B cell (primary cell): ENCODE results near the gene PRKCH. TPM values are rescaled to one million over a fixed set of nuclear protein-coding genes. Genes with fewer than 3 reads are reported as not detected.
A peak's percentile ranks its signal among the peaks of the same experiment; 100 is the strongest.

Source experiments
- ATAC-seq: fragments of 200-7000 bp; cut with Tn5 transposase; one replicate; pipeline ENCODE4 v1.10.0; 2021; ENCODE audit warnings: low read depth, mild to moderate bottlenecking, moderate number of reproducible peaks, moderate library complexity
- CTCF ChIA-PET: fragments of 350-600 bp; sonication (Branson Sonifier 250); formaldehyde crosslinking; loops from one replicate; lab custom pipeline; 2021; ENCODE audit warnings: antibody characterized with exemption, inconsistent platforms; lab: Charles Lee
- POLR2A ChIA-PET: fragments of 350-600 bp; sonication (Branson Sonifier 250); formaldehyde crosslinking; loops from one replicate; lab custom pipeline; 2021; ENCODE audit warnings: antibody characterized with exemption; lab: Charles Lee
- DNase-seq: peaks from one replicate; pipeline ENCODE4 v3.0.0; 2013
- H2AFZ ChIP-seq: 2 replicates; pipeline ENCODE4 v1.6.1; 2012; ENCODE audit warnings: mild to moderate bottlenecking, low read depth, low read length; ENCODE audit not compliant: insufficient read depth, poor library complexity, severe bottlenecking
- H3K27ac ChIP-seq, 2 donors: 1 replicate in 1 of 2; 2 replicates in 1 of 2; pipeline ENCODE4 v1.5.1; 2012 to 2013; ENCODE audit warnings: low read length in 2 of 2, mild to moderate bottlenecking in 2 of 2, moderate library complexity in 1 of 2
- H3K27me3 ChIP-seq, 4 experiments: fragments of 200-600 bp in 1 of 4; sonication (generic) in 1 of 4; replicated peaks in 1 of 4; 1 replicate in 2 of 4; 2 replicates in 2 of 4; pipeline versions ENCODE4 v1.6.1 to v1.7.0; 2013 to 2016; ENCODE audit warnings: low read length in 3 of 4, mild to moderate bottlenecking in 2 of 4, mixed read lengths in 1 of 4, moderate library complexity in 1 of 4; ENCODE audit not compliant: insufficient read depth in 4 of 4, control insufficient read depth in 3 of 4; ENCODE audit errors: control extremely low read depth in 1 of 4
- H3K36me3 ChIP-seq, 2 experiments: replicated peaks in 1 of 2; 1 replicate in 1 of 2; 2 replicates in 1 of 2; pipeline versions ENCODE4 v1.6.1 to v1.7.1; 2013; ENCODE audit warnings: low read length in 1 of 2; ENCODE audit not compliant: insufficient read depth in 2 of 2, control insufficient read depth in 1 of 2; ENCODE audit errors: control extremely low read depth in 1 of 2, extremely low read depth in 1 of 2
- H3K4me1 ChIP-seq, 2 donors: fragments of 200-600 bp in 1 of 2; sonication (generic) in 1 of 2; 1 replicate in 1 of 2; 2 replicates in 1 of 2; pipeline versions ENCODE4 v1.5.1 to v1.6.1; 2013 to 2017; ENCODE audit warnings: low read length in 2 of 2; ENCODE audit not compliant: control insufficient read depth in 2 of 2, insufficient read depth in 2 of 2
- H3K4me2 ChIP-seq: replicated peaks from 2 replicates; pipeline ENCODE3; 2012; ENCODE audit warnings: mild to moderate bottlenecking, low read depth, low read length; ENCODE audit not compliant: poor library complexity, severe bottlenecking
- H3K4me3 ChIP-seq, 5 experiments: fragments of 200-600 bp in 1 of 5; sonication (generic) in 1 of 5; 1 replicate in 3 of 5; 2 replicates in 2 of 5; pipeline versions ENCODE4 v1.5.1 to v1.7.0; 2011 to 2016; ENCODE audit warnings: low read length in 4 of 5, mild to moderate bottlenecking in 4 of 5, low read depth in 2 of 5, control low read depth in 1 of 5, moderate library complexity in 1 of 5; ENCODE audit not compliant: insufficient read depth in 1 of 5; ENCODE audit errors: control extremely low read depth in 1 of 5, extremely low read depth in 1 of 5
- H3K79me2 ChIP-seq: fragments of 200-600 bp; sonication (generic); one replicate; pipeline ENCODE4 v1.6.0; 2016; ENCODE audit warnings: low read length; ENCODE audit not compliant: control insufficient read depth, insufficient read depth
- H3K9ac ChIP-seq: fragments of 200-600 bp; sonication (generic); 2 replicates; pipeline ENCODE4 v1.6.1; 2017; ENCODE audit warnings: mild to moderate bottlenecking, low read length, moderate library complexity
- H3K9me3 ChIP-seq, 3 donors: one replicate each; pipeline versions ENCODE4 v1.6.1 to v1.7.1; 2013; ENCODE audit warnings: low read length in 2 of 3; ENCODE audit not compliant: control insufficient read depth in 2 of 3, insufficient read depth in 1 of 3; ENCODE audit errors: control extremely low read depth in 1 of 3
- H4K20me1 ChIP-seq: 2 replicates; pipeline ENCODE4 v1.6.0; 2012; ENCODE audit warnings: mild to moderate bottlenecking, low read length; ENCODE audit not compliant: insufficient read depth, control insufficient read depth, poor library complexity, severe bottlenecking
- H3K27ac Mint-ChIP-seq: one replicate; pipeline ENCODE4 v1.8.0; 2021; ENCODE audit warnings: mixed read lengths
- H3K27me3 Mint-ChIP-seq: one replicate; pipeline ENCODE4 v1.8.0; 2021; ENCODE audit warnings: mixed read lengths
- H3K4me1 Mint-ChIP-seq: one replicate; pipeline ENCODE4 v1.8.0; 2021; ENCODE audit warnings: mixed read lengths
- H3K4me3 Mint-ChIP-seq: one replicate; pipeline ENCODE4 v1.8.0; 2021; ENCODE audit warnings: mixed read lengths
- H3K9me3 Mint-ChIP-seq: one replicate; pipeline ENCODE4 v1.8.0; 2022; ENCODE audit warnings: mixed read lengths; ENCODE audit not compliant: insufficient read depth
- EZH2 ChIP-seq: IDR thresholded peaks from 2 replicates; pipeline ENCODE4 v1.6.1; 2012; ENCODE audit warnings: borderline replicate concordance, low read depth, mild to moderate bottlenecking, moderate library complexity, low read length; ENCODE audit not compliant: insufficient read depth, poor library complexity, severe bottlenecking
- WGBS: methylation state at CpG from one replicate; pipeline ENCODE4 v1.1.5; 2013; ENCODE audit warnings: missing lambda C conversion rate; ENCODE audit not compliant: insufficient coverage; 5-methylcytosine and 5-hydroxymethylcytosine counted together
- intact Hi-C: fragments of 100-400 bp; cut with micrococcal nuclease; formaldehyde crosslinking; loops from one replicate; pipeline ENCODE4 v1.10.0; 2022
- polyA plus RNA-seq: library from polyadenylated mRNA; depleted of rRNA; stranded (reverse); fragments of >200 nt; gene quantifications from 2 replicates; pipeline ENCODE4 v1.2.3, GENCODE V29; 2012
- total RNA-seq, 2 donors: library from RNA; stranded (reverse); fragments of 120-200 nt in 1 of 2; gene quantifications; 1 replicate in 1 of 2; 2 replicates in 1 of 2; pipeline versions ENCODE4 v1.2.3 to v1.2.4, GENCODE V29; 2013 to 2022
- TF ChIP-seq, protein P1 (sequence below): fragments of 200-600 bp; IDR thresholded peaks from one replicate; pipeline ENCODE4 v1.8.0; 2022; ENCODE audit warnings: antibody characterized with exemption, mild to moderate bottlenecking

Gene PRKCH
- total and polyA plus RNA-seq, 2 donors (not counting 1 experiment from before 2014, with no cell fraction given), result 2.0 to 5.0 TPM

DNA sequence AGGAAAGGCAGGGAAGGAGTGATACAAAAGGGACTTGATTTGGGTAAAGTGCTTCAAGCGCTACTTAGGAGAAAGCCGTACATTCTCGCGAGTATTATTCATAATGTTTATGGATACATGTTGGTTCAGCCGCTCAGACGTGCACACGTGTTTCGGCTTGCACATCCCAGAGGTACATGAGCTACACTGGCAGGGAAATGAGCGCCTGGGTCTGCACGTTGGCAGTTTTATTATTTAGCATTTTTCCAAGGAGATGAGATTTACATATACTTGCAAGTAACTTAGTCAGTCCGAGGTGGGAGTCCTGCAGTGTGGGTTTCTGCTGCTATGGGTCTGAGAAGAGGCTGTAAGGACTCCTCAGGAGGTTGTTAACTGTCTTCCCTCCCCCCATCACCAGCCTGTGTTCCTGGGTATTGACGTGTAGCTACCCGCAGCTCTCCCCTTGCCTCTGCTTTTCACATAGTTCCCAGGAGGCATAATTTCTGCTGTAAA lies 1.5 kb downstream of the PRKCH start:
- Histone ChIP-seq H3K9me3 (peaks cover 0 to 9% (median 0%) of the 10 kb centered on the region in 3 donors), H3K27me3 (peaks cover 0 to 43% (median 6%) of the 10 kb centered on the region in 4 experiments), H3K9ac (peak overlapping the region; percentile 64), H3K79me2 (no peaks in the 10 kb centered on the region), H3K4me2 (peak overlapping the region; percentile 89), H4K20me1 (no peaks in the 10 kb centered on the region), H3K4me3 (peak overlapping the region; percentile 36 to 64 (median 56)), H2AFZ (peak overlapping the region; percentile 87), H3K4me1 (peaks cover 21 to 22% of the 10 kb centered on the region in 2 donors), H3K36me3 (no peaks in the 10 kb centered on the region), H3K27ac (no peak overlapping the region)
- DNase-seq, result no peak
- Mint-ChIP-seq H3K27me3 (peaks cover 15% of the 10 kb centered on the region), H3K9me3 (no peaks in the 10 kb centered on the region), H3K4me3 (peak overlapping the region; percentile 80), H3K4me1 (peaks cover 15% of the 10 kb centered on the region), H3K27ac (peak overlapping the region; percentile 42)
- ATAC-seq, result no peak
- WGBS, result 0% methylated on average over 10 of the region's 13 CpGs
- POLR2A ChIA-PET, result no interaction called here
- CTCF ChIA-PET, result interaction anchor here (0.7 to 1.6 kb wide), 2 partner anchors 12 to 804 kb away, joined by 3 to 4 read pairs; no protein-coding TSS in a partner anchor
- intact Hi-C loops, result loop anchor here (10.0 kb wide), 1 partner anchor 122 kb away; no protein-coding TSS in a partner anchor
- TF ChIP-seq EZH2, result no peak
- TF ChIP-seq, protein P1, sequence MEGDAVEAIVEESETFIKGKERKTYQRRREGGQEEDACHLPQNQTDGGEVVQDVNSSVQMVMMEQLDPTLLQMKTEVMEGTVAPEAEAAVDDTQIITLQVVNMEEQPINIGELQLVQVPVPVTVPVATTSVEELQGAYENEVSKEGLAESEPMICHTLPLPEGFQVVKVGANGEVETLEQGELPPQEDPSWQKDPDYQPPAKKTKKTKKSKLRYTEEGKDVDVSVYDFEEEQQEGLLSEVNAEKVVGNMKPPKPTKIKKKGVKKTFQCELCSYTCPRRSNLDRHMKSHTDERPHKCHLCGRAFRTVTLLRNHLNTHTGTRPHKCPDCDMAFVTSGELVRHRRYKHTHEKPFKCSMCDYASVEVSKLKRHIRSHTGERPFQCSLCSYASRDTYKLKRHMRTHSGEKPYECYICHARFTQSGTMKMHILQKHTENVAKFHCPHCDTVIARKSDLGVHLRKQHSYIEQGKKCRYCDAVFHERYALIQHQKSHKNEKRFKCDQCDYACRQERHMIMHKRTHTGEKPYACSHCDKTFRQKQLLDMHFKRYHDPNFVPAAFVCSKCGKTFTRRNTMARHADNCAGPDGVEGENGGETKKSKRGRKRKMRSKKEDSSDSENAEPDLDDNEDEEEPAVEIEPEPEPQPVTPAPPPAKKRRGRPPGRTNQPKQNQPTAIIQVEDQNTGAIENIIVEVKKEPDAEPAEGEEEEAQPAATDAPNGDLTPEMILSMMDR, result no peak

DNA sequence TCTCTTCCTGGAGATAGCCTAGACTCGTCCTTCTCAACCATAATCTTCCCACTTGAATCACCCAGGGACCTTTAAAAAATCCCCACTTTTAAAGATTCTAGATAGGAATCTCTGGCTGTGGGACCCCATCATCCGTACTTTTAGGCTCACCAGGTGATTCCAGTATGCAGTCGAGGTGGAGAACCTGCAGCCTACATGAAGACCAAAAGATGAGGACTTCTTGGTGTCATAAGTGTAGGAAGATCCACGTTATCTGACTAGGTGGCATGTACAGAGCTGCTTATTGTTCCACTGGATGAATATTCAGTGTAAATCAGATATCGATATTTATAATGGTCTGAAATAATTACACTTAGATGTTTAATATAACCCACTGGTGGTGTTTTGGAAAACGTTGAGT lies 2.6 kb downstream of the PRKCH start:
- no peaks in the 10 kb centered on the region for H3K9me3 Mint-ChIP-seq
- intact Hi-C loops, result loop anchor here (10.0 kb wide), 1 partner anchor 121 kb away; no protein-coding TSS in a partner anchor
- no peak overlapping the region for H3K27ac Mint-ChIP-seq

More for the DNA sequence above, 2.6 kb downstream of the PRKCH start:
- TF ChIP-seq EZH2, result no peak
- TF ChIP-seq, protein P1, result no peak
- WGBS, result 82% methylated on average over 3 of the region's 6 CpGs
- Histone ChIP-seq H3K4me1 (peaks cover 21 to 26% of the 10 kb centered on the region in 2 donors), H3K9me3 (peaks cover 0 to 9% (median 0%) of the 10 kb centered on the region in 3 donors), H3K9ac (no peak overlapping the region), H3K27me3 (peaks cover 0 to 36% (median 5%) of the 10 kb centered on the region in 4 experiments), H2AFZ (no peak overlapping the region), H3K79me2 (no peaks in the 10 kb centered on the region), H3K36me3 (no peaks in the 10 kb centered on the region), H4K20me1 (no peaks in the 10 kb centered on the region), H3K4me2 (no peak overlapping the region), H3K4me3 (no peak overlapping the region), H3K27ac (no peak overlapping the region)
- Mint-ChIP-seq H3K27me3 (peaks cover 15% of the 10 kb centered on the region), H3K4me1 (peaks cover 19% of the 10 kb centered on the region), H3K4me3 (no peak overlapping the region)
- ChIA-PET POLR2A (no interaction called here), CTCF (interaction anchor here (1.6 kb wide), 1 partner anchor 803 kb away, joined by 4 read pairs; no protein-coding TSS in a partner anchor)
- no peak for DNase-seq
- ATAC-seq, result no peak
